ENCODE measurements around the gene FAM72C. TPM values are rescaled to one million over a fixed set of nuclear protein-coding genes. Genes with fewer than 3 reads are reported as not detected.
"Not testable (repeated sequence)": the region's sequence is repeated elsewhere in the genome, so short reads cannot be mapped to it uniquely, and the experiment has no call there.

FAM72C gene
- total and polyA plus RNA-seq, 2 of the 8 experiments (the other 6 are each of a cell fraction or from before 2014, with no cell fraction given): 1.9 to 6.3 TPM

- H2BK5ac ChIP-seq (ENCODE audit: low read depth, low read length); H2BK12ac ChIP-seq (ENCODE audit: low read depth, low read length); H3K9ac ChIP-seq (replicated peaks in 1 of 4; ENCODE audit: extremely low read depth in 1 of 4, low read depth in 3 of 4, low read length in 3 of 4); H4K5ac ChIP-seq (ENCODE audit: insufficient read length, low read depth, low read length); H3K4ac ChIP-seq (replicated peaks; ENCODE audit: insufficient read length, low read depth, low read length); H3K56ac ChIP-seq (replicated peaks; ENCODE audit: insufficient read length, low read depth, low read length); POLR2A ChIA-PET (ENCODE audit: partially characterized antibody); H2BK20ac ChIP-seq (ENCODE audit: low read length); H3K9me3 ChIP-seq (ENCODE audit: insufficient read depth in 2 of 2, low read depth in 1 of 2, low read length in 1 of 2); H3K27me3 ChIP-seq (replicated peaks in 1 of 4; ENCODE audit: control insufficient read depth in 3 of 4, extremely low read depth in 1 of 4, insufficient read depth in 3 of 4, low read length in 3 of 4); H3K23ac ChIP-seq (ENCODE audit: insufficient read length); H4K91ac ChIP-seq (replicated peaks; ENCODE audit: insufficient read length, low read length); H3K18ac ChIP-seq (ENCODE audit: extremely low read depth, low read length); H3K79me1 ChIP-seq (ENCODE audit: low read depth, low read length); FAIRE-seq; H4K20me1 ChIP-seq (replicated peaks in 1 of 2; ENCODE audit: control insufficient read depth in 1 of 2, insufficient read depth in 2 of 2, low read length in 2 of 2); H3K36me3 ChIP-seq (ENCODE audit: control insufficient read depth in 2 of 4, insufficient read depth in 4 of 4, low read length in 3 of 4); H2BK15ac ChIP-seq (ENCODE audit: low read length); H3K79me2 ChIP-seq (ENCODE audit: control insufficient read depth in 1 of 2, insufficient read depth in 2 of 2, low read length in 2 of 2); H2AFZ ChIP-seq (ENCODE audit: low read length); H3K4me2 ChIP-seq (ENCODE audit: insufficient read depth in 1 of 2, low read depth in 2 of 2, low read length in 2 of 2); H3K14ac ChIP-seq (ENCODE audit: insufficient read length); H3K4me1 ChIP-seq (replicated peaks in 1 of 4; ENCODE audit: control insufficient read depth in 3 of 4, insufficient read depth in 4 of 4, low read length in 3 of 4); H2AK5ac ChIP-seq (ENCODE audit: low read depth, low read length); H3K27ac ChIP-seq (ENCODE audit: low read depth, low read length); H2BK120ac ChIP-seq (replicated peaks; ENCODE audit: low read depth, low read length); H3K23me2 ChIP-seq (ENCODE audit: low read depth, low read length); CTCF ChIA-PET (ENCODE audit: partially characterized antibody); DNase-seq (ENCODE audit: low read depth in 1 of 2, low spot score in 2 of 2); H4K8ac ChIP-seq (ENCODE audit: extremely low read depth, insufficient read depth, low read length); H3K4me3 ChIP-seq (ENCODE audit: extremely low read depth in 1 of 4, insufficient read depth in 2 of 4, low read depth in 3 of 4, low read length in 4 of 4): not testable (repeated sequence)
- WGBS, 2 experiments (ENCODE audit: extremely low coverage in 1 of 2, insufficient coverage in 1 of 2, insufficient read length in 1 of 2, insufficient replicate concordance in 2 of 2, low coverage in 1 of 2, low lambda C conversion rate in 2 of 2, missing lambda C conversion rate in 1 of 2): no CpG with 5 or more reads among the region's 2 CpGs
These were observed 32.1 kb downstream of the FAM72C start for GRCh38 chr1:143939666-143940065.

- H4K91ac ChIP-seq (replicated peaks; ENCODE audit: insufficient read length, low read length); H3K9ac ChIP-seq (replicated peaks in 1 of 4; ENCODE audit: extremely low read depth in 1 of 4, low read depth in 3 of 4, low read length in 3 of 4); H3K4ac ChIP-seq (replicated peaks; ENCODE audit: insufficient read length, low read depth, low read length); DNase-seq (ENCODE audit: low read depth in 1 of 2, low spot score in 2 of 2); H3K27me3 ChIP-seq (replicated peaks in 1 of 4; ENCODE audit: control insufficient read depth in 3 of 4, extremely low read depth in 1 of 4, insufficient read depth in 3 of 4, low read length in 3 of 4); H3K9me3 ChIP-seq (ENCODE audit: insufficient read depth in 2 of 2, low read depth in 1 of 2, low read length in 1 of 2); H2BK20ac ChIP-seq (ENCODE audit: low read length); H3K4me3 ChIP-seq (ENCODE audit: extremely low read depth in 1 of 4, insufficient read depth in 2 of 4, low read depth in 3 of 4, low read length in 4 of 4); H4K20me1 ChIP-seq (replicated peaks in 1 of 2; ENCODE audit: control insufficient read depth in 1 of 2, insufficient read depth in 2 of 2, low read length in 2 of 2); H3K4me2 ChIP-seq (ENCODE audit: insufficient read depth in 1 of 2, low read depth in 2 of 2, low read length in 2 of 2); H2AK5ac ChIP-seq (ENCODE audit: low read depth, low read length); H2BK15ac ChIP-seq (ENCODE audit: low read length); H3K79me1 ChIP-seq (ENCODE audit: low read depth, low read length); H2BK5ac ChIP-seq (ENCODE audit: low read depth, low read length); H4K8ac ChIP-seq (ENCODE audit: extremely low read depth, insufficient read depth, low read length); H2BK12ac ChIP-seq (ENCODE audit: low read depth, low read length); H2BK120ac ChIP-seq (replicated peaks; ENCODE audit: low read depth, low read length); H3K18ac ChIP-seq (ENCODE audit: extremely low read depth, low read length); H3K4me1 ChIP-seq (replicated peaks in 1 of 4; ENCODE audit: control insufficient read depth in 3 of 4, insufficient read depth in 4 of 4, low read length in 3 of 4); H3K14ac ChIP-seq (ENCODE audit: insufficient read length); H3K79me2 ChIP-seq (ENCODE audit: control insufficient read depth in 1 of 2, insufficient read depth in 2 of 2, low read length in 2 of 2); H3K23me2 ChIP-seq (ENCODE audit: low read depth, low read length); H3K27ac ChIP-seq (ENCODE audit: low read depth, low read length); H3K56ac ChIP-seq (replicated peaks; ENCODE audit: insufficient read length, low read depth, low read length); POLR2A ChIA-PET (ENCODE audit: partially characterized antibody); H4K5ac ChIP-seq (ENCODE audit: insufficient read length, low read depth, low read length); H3K23ac ChIP-seq (ENCODE audit: insufficient read length); H2AFZ ChIP-seq (ENCODE audit: low read length); H3K36me3 ChIP-seq (ENCODE audit: control insufficient read depth in 2 of 4, insufficient read depth in 4 of 4, low read length in 3 of 4); FAIRE-seq; CTCF ChIA-PET (ENCODE audit: partially characterized antibody): not testable (repeated sequence)
- WGBS, 2 experiments (ENCODE audit: extremely low coverage in 1 of 2, insufficient coverage in 1 of 2, insufficient read length in 1 of 2, insufficient replicate concordance in 2 of 2, low coverage in 1 of 2, low lambda C conversion rate in 2 of 2, missing lambda C conversion rate in 1 of 2): no CpG with 5 or more reads among the region's 2 CpGs
These were observed 32.9 kb downstream of the FAM72C start for GRCh38 chr1:143938922-143939321.
